NCI-H510A treated with DMSO at 0.1 percent for 48 hours (cell line): ENCODE results near the gene MUC5AC.
"Not testable (repeated sequence)": the region's sequence is repeated elsewhere in the genome, so short reads cannot be mapped to it uniquely, and the experiment has no call there.

Source experiments
- DNase-seq: peaks from one replicate; lab custom pipeline; 2025; lab: John Stamatoyannopoulos, UW

The MUC5AC gene

GRCh38 chr11:1148752-1149180 is 9.0 kb upstream of the MUC5AC start:
- no peak for DNase-seq

GRCh38 chr11:1149545-1149944 is 8.2 kb upstream of the MUC5AC start:
- DNase-seq: no peak

GRCh38 chr11:1150116-1150515 is 7.6 kb upstream of the MUC5AC start:
- DNase-seq: no peak

GRCh38 chr11:1150769-1151365 is 6.9 kb upstream of the MUC5AC start:
- DNase-seq: no peak

- no peak for DNase-seq
Observed at GRCh38 chr11:1151366-1152315, 6.1 kb upstream of the MUC5AC start.

- no peak for DNase-seq
Observed at GRCh38 chr11:1152316-1153104, 5.2 kb upstream of the MUC5AC start.

GRCh38 chr11:1153105-1153950 is 4.4 kb upstream of the MUC5AC start:
- no peak for DNase-seq

GRCh38 chr11:1153951-1154493 is 3.7 kb upstream of the MUC5AC start:
- no peak for DNase-seq

GRCh38 chr11:1154656-1155055 is 3.1 kb upstream of the MUC5AC start:
- DNase-seq: not testable (repeated sequence)

- no peak for DNase-seq
Observed at GRCh38 chr11:1155274-1155693, 2.5 kb upstream of the MUC5AC start.

GRCh38 chr11:1156506-1157340 is 1.0 kb upstream of the MUC5AC start:
- DNase-seq: no peak

- no peak for DNase-seq
Observed at GRCh38 chr11:1157341-1157644, 460 bp upstream of the MUC5AC start.

GRCh38 chr11:1158681-1159487 is 1.1 kb downstream of the MUC5AC start:
- DNase-seq: no peak

- not testable (repeated sequence) for DNase-seq
Observed at GRCh38 chr11:1159488-1160220, 1.9 kb downstream of the MUC5AC start.

- no peak for DNase-seq
Observed at GRCh38 chr11:1160231-1161101, 2.7 kb downstream of the MUC5AC start.

GRCh38 chr11:1161410-1162137 is 3.8 kb downstream of the MUC5AC start:
- no peak for DNase-seq

- no peak for DNase-seq
Observed at GRCh38 chr11:1162138-1162475, 4.4 kb downstream of the MUC5AC start.
